ENCODE results near the gene RHOBTB1. TPM values are rescaled to one million over a fixed set of nuclear protein-coding genes. Genes with fewer than 3 reads are reported as not detected.

The RHOBTB1 gene
- total RNA-seq, 1 experiment from 2014 or later, result 0.77 TPM

DNA sequence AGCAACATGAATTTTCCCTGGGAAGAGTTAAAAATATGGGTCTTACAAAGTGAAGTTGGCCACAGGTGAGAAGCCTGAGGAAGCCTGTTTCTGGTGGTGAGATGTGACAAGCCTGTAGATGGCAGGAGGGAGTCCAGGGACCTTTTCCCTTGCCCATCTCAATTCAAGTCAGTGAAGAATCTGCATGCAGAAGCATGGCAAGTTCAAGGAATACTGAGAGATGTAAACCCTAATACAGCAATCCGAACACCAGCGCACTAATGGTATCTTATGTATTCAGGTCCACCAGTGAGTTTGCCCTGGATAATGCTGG is 73.6 kb downstream of the RHOBTB1 start:
- no peak for DNase-seq (ENCODE audit: low read depth, low spot score)
- intact Hi-C loops (cut with micrococcal nuclease; ENCODE audit: unreplicated experiment) (no loop called here), in situ Hi-C loops (cut with HindIII; ENCODE audit: low pct_unique_long_range_greater_than_20kb, low sequenced_read_pairs) (no loop called here)
- ChIA-PET POLR2A (no interaction called here), CTCF (no interaction called here)
- no TSS peak for BruUV-seq (replicated peaks)
- Histone ChIP-seq H3K27ac (ENCODE audit: low read length) (no peak overlapping the region), H3K36me3 (ENCODE audit: control insufficient read depth, insufficient read depth, low read length) (no peaks in the 10 kb centered on the region), H3K9me3 (ENCODE audit: control insufficient read depth, insufficient read depth, low read depth, low read length) (no peaks in the 10 kb centered on the region), H3K4me1 (ENCODE audit: control insufficient read depth, insufficient read depth, low read length) (no peaks in the 10 kb centered on the region), H3K4me3 (ENCODE audit: low read depth in 2 of 2, low read length in 2 of 2) (no peak overlapping the region), H3K27me3 (ENCODE audit: control insufficient read depth, insufficient read depth, low read length) (no peaks in the 10 kb centered on the region)
- TF ChIP-seq TCF7L2 (IDR thresholded peaks at IDR 0.05; ENCODE audit: low read depth, low read length) (no peak), POLR2AphosphoS5 (IDR thresholded peaks at IDR 0.05; ENCODE audit: low read depth, low read length) (no peak)
- TF ChIP-seq, protein P1, sequence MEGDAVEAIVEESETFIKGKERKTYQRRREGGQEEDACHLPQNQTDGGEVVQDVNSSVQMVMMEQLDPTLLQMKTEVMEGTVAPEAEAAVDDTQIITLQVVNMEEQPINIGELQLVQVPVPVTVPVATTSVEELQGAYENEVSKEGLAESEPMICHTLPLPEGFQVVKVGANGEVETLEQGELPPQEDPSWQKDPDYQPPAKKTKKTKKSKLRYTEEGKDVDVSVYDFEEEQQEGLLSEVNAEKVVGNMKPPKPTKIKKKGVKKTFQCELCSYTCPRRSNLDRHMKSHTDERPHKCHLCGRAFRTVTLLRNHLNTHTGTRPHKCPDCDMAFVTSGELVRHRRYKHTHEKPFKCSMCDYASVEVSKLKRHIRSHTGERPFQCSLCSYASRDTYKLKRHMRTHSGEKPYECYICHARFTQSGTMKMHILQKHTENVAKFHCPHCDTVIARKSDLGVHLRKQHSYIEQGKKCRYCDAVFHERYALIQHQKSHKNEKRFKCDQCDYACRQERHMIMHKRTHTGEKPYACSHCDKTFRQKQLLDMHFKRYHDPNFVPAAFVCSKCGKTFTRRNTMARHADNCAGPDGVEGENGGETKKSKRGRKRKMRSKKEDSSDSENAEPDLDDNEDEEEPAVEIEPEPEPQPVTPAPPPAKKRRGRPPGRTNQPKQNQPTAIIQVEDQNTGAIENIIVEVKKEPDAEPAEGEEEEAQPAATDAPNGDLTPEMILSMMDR (IDR thresholded peaks at IDR 0.05), result peak; percentile 59
- no peak for ATAC-seq

DNA sequence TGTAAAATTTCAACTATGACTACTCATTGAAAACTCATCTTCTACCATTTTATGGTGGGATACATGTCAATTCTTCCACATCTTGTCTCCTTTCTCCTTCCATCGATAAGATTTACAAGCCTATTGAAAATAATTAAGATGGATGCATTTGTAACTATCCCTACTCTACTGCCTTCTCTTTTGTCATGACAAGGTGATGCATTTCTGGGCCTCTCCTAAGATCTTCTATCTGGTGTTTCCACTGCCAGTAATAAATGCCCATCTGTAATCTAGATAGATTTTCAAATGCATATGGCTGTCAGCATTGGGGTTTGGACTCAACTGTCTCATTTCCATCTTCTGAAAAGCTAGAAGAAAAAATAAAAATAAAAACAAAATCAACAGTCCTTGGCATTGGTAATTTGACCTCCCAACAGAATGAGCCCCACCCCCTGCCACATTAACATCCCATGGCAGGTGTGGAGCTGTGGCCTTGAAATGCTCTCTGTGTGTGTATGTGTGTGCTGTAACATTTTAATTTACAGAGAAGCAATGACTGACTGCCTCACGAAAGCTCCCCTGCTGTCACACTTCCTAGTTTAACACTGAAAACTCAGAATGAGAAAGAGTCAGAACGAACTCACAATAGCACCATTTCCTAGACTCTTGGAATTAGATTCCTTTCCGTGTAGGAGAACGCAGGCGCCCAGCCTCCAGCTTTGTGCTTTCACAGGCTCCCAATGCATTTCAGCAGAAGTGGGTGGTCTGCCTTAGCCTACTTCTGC is 74.2 kb downstream of the RHOBTB1 start:
- Histone ChIP-seq H3K27me3 (ENCODE audit: control insufficient read depth, insufficient read depth, low read length) (no peaks in the 10 kb centered on the region), H3K4me1 (ENCODE audit: control insufficient read depth, insufficient read depth, low read length) (no peaks in the 10 kb centered on the region), H3K4me3 (ENCODE audit: low read depth in 2 of 2, low read length in 2 of 2) (no peak overlapping the region), H3K9me3 (ENCODE audit: control insufficient read depth, insufficient read depth, low read depth, low read length) (no peaks in the 10 kb centered on the region), H3K27ac (ENCODE audit: low read length) (no peak overlapping the region), H3K36me3 (ENCODE audit: control insufficient read depth, insufficient read depth, low read length) (no peaks in the 10 kb centered on the region)
- POLR2A ChIA-PET, result interaction anchor here (0.5 kb wide), 1 partner anchor 34 kb away, joined by 3 read pairs; no protein-coding TSS in a partner anchor
- DNase-seq (ENCODE audit: low read depth, low spot score) (no peak), ATAC-seq (no peak)
- TF ChIP-seq TCF7L2 (IDR thresholded peaks at IDR 0.05; ENCODE audit: low read depth, low read length), result no peak
- TF ChIP-seq POLR2AphosphoS5 (IDR thresholded peaks at IDR 0.05; ENCODE audit: low read depth, low read length), result no peak
- TF ChIP-seq, protein P2, sequence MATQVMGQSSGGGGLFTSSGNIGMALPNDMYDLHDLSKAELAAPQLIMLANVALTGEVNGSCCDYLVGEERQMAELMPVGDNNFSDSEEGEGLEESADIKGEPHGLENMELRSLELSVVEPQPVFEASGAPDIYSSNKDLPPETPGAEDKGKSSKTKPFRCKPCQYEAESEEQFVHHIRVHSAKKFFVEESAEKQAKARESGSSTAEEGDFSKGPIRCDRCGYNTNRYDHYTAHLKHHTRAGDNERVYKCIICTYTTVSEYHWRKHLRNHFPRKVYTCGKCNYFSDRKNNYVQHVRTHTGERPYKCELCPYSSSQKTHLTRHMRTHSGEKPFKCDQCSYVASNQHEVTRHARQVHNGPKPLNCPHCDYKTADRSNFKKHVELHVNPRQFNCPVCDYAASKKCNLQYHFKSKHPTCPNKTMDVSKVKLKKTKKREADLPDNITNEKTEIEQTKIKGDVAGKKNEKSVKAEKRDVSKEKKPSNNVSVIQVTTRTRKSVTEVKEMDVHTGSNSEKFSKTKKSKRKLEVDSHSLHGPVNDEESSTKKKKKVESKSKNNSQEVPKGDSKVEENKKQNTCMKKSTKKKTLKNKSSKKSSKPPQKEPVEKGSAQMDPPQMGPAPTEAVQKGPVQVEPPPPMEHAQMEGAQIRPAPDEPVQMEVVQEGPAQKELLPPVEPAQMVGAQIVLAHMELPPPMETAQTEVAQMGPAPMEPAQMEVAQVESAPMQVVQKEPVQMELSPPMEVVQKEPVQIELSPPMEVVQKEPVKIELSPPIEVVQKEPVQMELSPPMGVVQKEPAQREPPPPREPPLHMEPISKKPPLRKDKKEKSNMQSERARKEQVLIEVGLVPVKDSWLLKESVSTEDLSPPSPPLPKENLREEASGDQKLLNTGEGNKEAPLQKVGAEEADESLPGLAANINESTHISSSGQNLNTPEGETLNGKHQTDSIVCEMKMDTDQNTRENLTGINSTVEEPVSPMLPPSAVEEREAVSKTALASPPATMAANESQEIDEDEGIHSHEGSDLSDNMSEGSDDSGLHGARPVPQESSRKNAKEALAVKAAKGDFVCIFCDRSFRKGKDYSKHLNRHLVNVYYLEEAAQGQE (IDR thresholded peaks at IDR 0.05; ENCODE audit: insufficient read depth in 1 of 2, low read depth in 2 of 2, low read length in 1 of 2), result no peak
- TF ChIP-seq, protein P1 (IDR thresholded peaks at IDR 0.05), result no peak
- TF ChIP-seq SIN3A (IDR thresholded peaks at IDR 0.05; ENCODE audit: borderline replicate concordance, insufficient read depth, low read depth, low read length), result no peak
- no TSS peak for BruUV-seq (replicated peaks)
- intact Hi-C loops (cut with micrococcal nuclease; ENCODE audit: unreplicated experiment) (no loop called here), in situ Hi-C loops (cut with HindIII; ENCODE audit: low pct_unique_long_range_greater_than_20kb, low sequenced_read_pairs) (no loop called here)
- CTCF ChIA-PET, result no interaction called here

All from Panc1 (cell line).